Left lobe of liver (tissue), 2 donors: ENCODE data around the gene ZSCAN25. TPM values are rescaled to one million over a fixed set of nuclear protein-coding genes. Genes with fewer than 3 reads are reported as not detected.
A peak's percentile ranks its signal among the peaks of the same experiment; 100 is the strongest.
"Not testable (repeated sequence)": the region's sequence is repeated elsewhere in the genome, so short reads cannot be mapped to it uniquely, and the experiment has no call there.

Source experiments
- ATAC-seq: fragments of 200-7000 bp; cut with Tn5 transposase; one replicate; pipeline ENCODE4 v1.9.1; 2020; ENCODE audit warnings: mild to moderate bottlenecking, moderate library complexity
- DNase-seq: peaks from one replicate; pipeline ENCODE4 v3.0.0-alpha.2; 2020; ENCODE audit warnings: low spot score
- total RNA-seq: library from RNA; stranded (reverse); gene quantifications from one replicate; pipeline ENCODE4 v1.2.1, GENCODE V29; 2021
- donor health status: DM: no; HTN: no; CAD: no; lungs with moderate emphysema.
- donor health status: DM: no; HTN: yes; CAD: no.

Gene ZSCAN25
- 5.5 TPM for total RNA-seq

- peak; percentile 92 for DNase-seq
- ATAC-seq: peak; percentile 98
Observed at GRCh38 chr7:99616359-99617191, at the start of gene ZSCAN25. Gene ZSCAN25, plus strand, starts transcription at chr7:99616946. Its CDS starts 2,661 bp downstream, at chr7:99619607.

- not testable (repeated sequence) for ATAC-seq, DNase-seq
Observed at GRCh38 chr7:99568770-99569169, 48.0 kb upstream of the ZSCAN25 start.

- no peak for ATAC-seq
- no peak for DNase-seq
Observed at GRCh38 chr7:99571768-99572167, 45.0 kb upstream of the ZSCAN25 start.

- DNase-seq: no peak
- ATAC-seq: no peak
Observed at GRCh38 chr7:99573257-99573656, 43.5 kb upstream of the ZSCAN25 start.

GRCh38 chr7:99576251-99576650 lies 40.5 kb upstream of the ZSCAN25 start:
- ATAC-seq (no peak), DNase-seq (no peak)

- DNase-seq (no peak), ATAC-seq (no peak)
Observed at GRCh38 chr7:99579281-99579955, 37.3 kb upstream of the ZSCAN25 start.

GRCh38 chr7:99579956-99580777 lies 36.6 kb upstream of the ZSCAN25 start:
- ATAC-seq: peak; percentile 81
- DNase-seq: no peak

GRCh38 chr7:99580778-99581332 lies 35.9 kb upstream of the ZSCAN25 start:
- not testable (repeated sequence) for ATAC-seq, DNase-seq

- no peak for DNase-seq
- no peak for ATAC-seq
Observed at GRCh38 chr7:99588868-99589267, 27.9 kb upstream of the ZSCAN25 start.

GRCh38 chr7:99594948-99595745 lies 21.6 kb upstream of the ZSCAN25 start:
- DNase-seq: no peak
- ATAC-seq: no peak

GRCh38 chr7:99596408-99596955 lies 20.3 kb upstream of the ZSCAN25 start:
- DNase-seq (no peak), ATAC-seq (no peak)

GRCh38 chr7:99597762-99598501 lies 18.8 kb upstream of the ZSCAN25 start, which contains the start of gene TMEM225B:
Gene TMEM225B, plus strand, starts transcription at chr7:99598267. Its CDS starts 6,122 bp downstream, at chr7:99604389.
- ATAC-seq: no peak
- no peak for DNase-seq

- no peak for DNase-seq
- ATAC-seq: no peak
Observed at GRCh38 chr7:99599836-99600235, 16.9 kb upstream of the ZSCAN25 start.

- ATAC-seq (no peak), DNase-seq (no peak)
Observed at GRCh38 chr7:99601656-99602310, 15.0 kb upstream of the ZSCAN25 start.

- ATAC-seq (no peak), DNase-seq (no peak)
Observed at GRCh38 chr7:99605527-99605926, 11.2 kb upstream of the ZSCAN25 start.

GRCh38 chr7:99606531-99606930 lies 10.2 kb upstream of the ZSCAN25 start:
- no peak for DNase-seq
- no peak for ATAC-seq

- no peak for ATAC-seq
- no peak for DNase-seq
Observed at GRCh38 chr7:99607548-99607947, 9.2 kb upstream of the ZSCAN25 start.

- no peak for ATAC-seq
- DNase-seq: no peak
Observed at GRCh38 chr7:99614495-99614894, 2.3 kb upstream of the ZSCAN25 start.

- no peak for DNase-seq
- ATAC-seq: no peak
Observed at GRCh38 chr7:99615989-99616358, 772 bp upstream of the ZSCAN25 start.
